Heart left ventricle (tissue), 13 donors: ENCODE data around the gene SCAMP3.

Source experiments
- POLR2A ChIP-seq, 2 donors: fragments of 450-650 bp; IDR thresholded peaks; one replicate each; pipeline ENCODE4 v1.6.1; 2017; ENCODE audit warnings: antibody characterized with exemption in 2 of 2, mild to moderate bottlenecking in 2 of 2, moderate library complexity in 2 of 2
- TF ChIP-seq, protein P1 (sequence below), 12 donors: fragments of 200-600 bp; sonication (generic) in 4 of 12; IDR thresholded peaks; one replicate each; pipeline versions ENCODE4 v1.5.0 to v1.8.0; 2018 to 2022; ENCODE audit warnings: antibody characterized with exemption in 12 of 12, mild to moderate bottlenecking in 5 of 12
- donor health status: ischemic (EF 13 %, LVEDD 7.1; RV severe dilation, severe dysfunction).
- donor health status: DM: no; HTN: yes; CAD: no.
- donor health status: DM: no; HTN: no; CAD: no.
- donor health status: ischemic (EF 25% LVEDD 6.9; RV normal size, moderate dysfunction).
- donor health status: ischemic (EF 25% LVEDD 5.7; RV mildly dilated, moderate dysfunction).
- donor health status: ischemic (EF 35%, LVEDD 5.7; RV mildly dilated, moderate dysfunction).
- donor health status: nonischemic (EF 11% LVEDD 7.7; RV severe dilation, severe dysfunction).
- donor health status: DM: yes; HTN: yes; CAD: no.
- donor health status: PGD.
- donor health status: ischemic (EF 29% LVEDD 5.4; RV normal size, mild dysfunction).
- donor health status: nonischemic (EF 23%, LVEDD 6.1; RV moderate dilation, normal function).

- TF ChIP-seq, protein P1, sequence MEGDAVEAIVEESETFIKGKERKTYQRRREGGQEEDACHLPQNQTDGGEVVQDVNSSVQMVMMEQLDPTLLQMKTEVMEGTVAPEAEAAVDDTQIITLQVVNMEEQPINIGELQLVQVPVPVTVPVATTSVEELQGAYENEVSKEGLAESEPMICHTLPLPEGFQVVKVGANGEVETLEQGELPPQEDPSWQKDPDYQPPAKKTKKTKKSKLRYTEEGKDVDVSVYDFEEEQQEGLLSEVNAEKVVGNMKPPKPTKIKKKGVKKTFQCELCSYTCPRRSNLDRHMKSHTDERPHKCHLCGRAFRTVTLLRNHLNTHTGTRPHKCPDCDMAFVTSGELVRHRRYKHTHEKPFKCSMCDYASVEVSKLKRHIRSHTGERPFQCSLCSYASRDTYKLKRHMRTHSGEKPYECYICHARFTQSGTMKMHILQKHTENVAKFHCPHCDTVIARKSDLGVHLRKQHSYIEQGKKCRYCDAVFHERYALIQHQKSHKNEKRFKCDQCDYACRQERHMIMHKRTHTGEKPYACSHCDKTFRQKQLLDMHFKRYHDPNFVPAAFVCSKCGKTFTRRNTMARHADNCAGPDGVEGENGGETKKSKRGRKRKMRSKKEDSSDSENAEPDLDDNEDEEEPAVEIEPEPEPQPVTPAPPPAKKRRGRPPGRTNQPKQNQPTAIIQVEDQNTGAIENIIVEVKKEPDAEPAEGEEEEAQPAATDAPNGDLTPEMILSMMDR (IDR thresholded peaks at IDR 0.05): no peak
- TF ChIP-seq POLR2A (IDR thresholded peaks at IDR 0.05): no peak
Measured at GRCh38 chr1:155251566-155251965, 10.6 kb downstream of the SCAMP3 start.
